GM18520 (cell line): ENCODE measurements around the gene DZIP1L.

Experiments used
- ATAC-seq: cut with Tn5 transposase; IDR thresholded peaks from one replicate; pipeline ENCODE4 v1.9.1; 2021; ENCODE audit not compliant: unreplicated experiment

Gene DZIP1L

GRCh38 chr3:138042043-138042442 lies 73.4 kb downstream of the DZIP1L start:
- no peak for ATAC-seq

- no peak for ATAC-seq
Observed at GRCh38 chr3:138038725-138039462, 76.5 kb downstream of the DZIP1L start.

GRCh38 chr3:138036572-138036971 lies 78.8 kb downstream of the DZIP1L start:
- no peak for ATAC-seq

- ATAC-seq = no peak
Observed at GRCh38 chr3:138034918-138035317, 80.5 kb downstream of the DZIP1L start.

GRCh38 chr3:138033202-138033691 lies 82.2 kb downstream of the DZIP1L start:
- ATAC-seq = peak; percentile 13

- peak; percentile 37 for ATAC-seq
Observed at GRCh38 chr3:138032567-138032966, 82.8 kb downstream of the DZIP1L start.

GRCh38 chr3:138031536-138031935 lies 83.9 kb downstream of the DZIP1L start:
- no peak for ATAC-seq

GRCh38 chr3:138030734-138031280 lies 84.6 kb downstream of the DZIP1L start:
- no peak for ATAC-seq

GRCh38 chr3:138027821-138028220 lies 87.6 kb downstream of the DZIP1L start:
- ATAC-seq = no peak

GRCh38 chr3:138025553-138025952 lies 89.9 kb downstream of the DZIP1L start:
- no peak for ATAC-seq

- peak; percentile 43 for ATAC-seq
Observed at GRCh38 chr3:138023754-138024153, 91.7 kb downstream of the DZIP1L start.

- no peak for ATAC-seq
Observed at GRCh38 chr3:138019281-138020069, 95.9 kb downstream of the DZIP1L start.

- ATAC-seq = no peak
Observed at GRCh38 chr3:138016065-138016464, 99.3 kb downstream of the DZIP1L start.

- no peak for ATAC-seq
Observed at GRCh38 chr3:138012526-138012925, 102.9 kb downstream of the DZIP1L start.
